HG03066 (cell line): ENCODE results near the gene CCDC43.
"Not testable (repeated sequence)": the region's sequence is repeated elsewhere in the genome, so short reads cannot be mapped to it uniquely, and the experiment has no call there.

ENCODE experiments used
- ATAC-seq: cut with Tn5 transposase; IDR thresholded peaks from one replicate; pipeline ENCODE4 v1.9.1; 2021; ENCODE audit warnings: low read depth; ENCODE audit not compliant: unreplicated experiment

The CCDC43 gene

GRCh38 chr17:44672479-44673093, 17.0 kb downstream of the CCDC43 start:
- ATAC-seq: no peak

GRCh38 chr17:44666006-44666405, 23.6 kb downstream of the CCDC43 start:
- no peak for ATAC-seq

DNA sequence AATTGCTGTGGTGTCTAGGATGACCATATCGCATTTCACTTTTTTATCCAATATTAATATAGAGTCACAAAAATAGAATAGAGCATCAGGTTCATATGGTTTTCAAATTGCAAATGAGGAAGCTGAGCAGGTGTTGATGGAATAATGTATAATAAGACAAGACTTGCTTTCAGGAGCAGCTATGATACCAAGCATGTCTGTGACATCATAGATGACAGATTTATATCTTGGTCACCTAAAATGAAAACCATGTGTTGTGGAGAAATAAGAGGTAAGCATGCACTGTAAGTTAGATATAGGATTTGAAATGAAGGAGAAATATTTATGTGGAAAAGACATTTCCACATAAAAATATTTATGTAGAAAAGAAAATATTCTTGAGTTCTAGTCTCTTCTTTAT, 24.7 kb downstream of the CCDC43 start:
- no peak for ATAC-seq

DNA sequence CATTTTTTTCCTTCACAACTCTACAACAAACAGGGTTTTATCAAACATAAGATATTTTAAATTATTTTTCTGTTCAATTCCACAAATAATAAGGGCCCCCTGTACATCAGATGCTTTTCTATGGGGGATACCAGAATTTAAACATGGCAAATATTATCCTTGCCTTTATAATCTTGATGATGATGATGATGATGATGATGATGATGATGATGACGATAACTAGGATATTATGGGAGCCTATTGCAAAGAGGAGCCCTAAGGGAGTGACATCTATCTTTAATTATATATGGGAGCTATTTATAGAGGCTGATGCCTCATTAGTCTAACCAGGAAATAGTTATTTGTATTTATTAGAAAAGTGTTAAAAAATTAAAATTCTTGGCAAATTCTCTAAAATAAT, 26.5 kb downstream of the CCDC43 start:
- ATAC-seq: no peak

GRCh38 chr17:44661835-44662234, 27.7 kb downstream of the CCDC43 start:
- ATAC-seq: no peak

DNA sequence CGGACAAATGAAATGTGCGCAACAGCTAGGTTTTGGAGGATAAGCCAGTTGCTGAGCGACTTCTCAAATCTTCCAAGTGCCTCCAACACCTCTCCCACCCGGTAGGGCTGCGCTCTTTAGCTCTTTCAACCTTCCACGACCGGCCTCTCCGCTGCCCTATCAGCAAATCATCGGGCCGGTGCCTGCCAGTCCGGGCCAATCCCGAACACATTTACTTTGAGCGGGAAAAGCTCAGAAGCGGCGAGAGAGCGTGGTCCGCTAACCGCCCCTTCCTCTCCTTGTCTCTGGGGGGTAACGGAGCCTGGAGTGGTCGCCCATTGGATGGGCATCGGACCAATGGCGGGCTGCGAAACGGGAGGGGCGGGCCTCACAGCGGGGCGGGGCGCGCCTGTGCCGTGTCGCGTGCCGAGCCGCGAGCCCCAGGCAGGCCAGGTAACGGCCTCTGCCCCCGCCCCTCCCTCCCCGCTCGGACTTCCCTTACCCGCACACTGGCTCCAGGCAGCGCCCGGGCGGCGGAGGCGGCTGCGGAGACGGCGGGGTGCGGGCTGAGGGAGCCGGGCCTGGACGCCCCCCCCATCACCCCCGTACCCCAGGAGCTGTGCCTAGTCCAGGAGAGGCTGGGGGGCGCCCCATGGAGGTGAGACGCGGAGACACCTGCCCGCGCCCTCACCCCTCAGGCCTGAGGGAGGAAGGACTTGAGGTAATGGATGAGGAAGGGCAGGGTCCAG, 33.4 kb downstream of the CCDC43 start, which contains the start of gene MEIOC:
Gene MEIOC, plus strand, starts transcription at position 486 of the 728 bp plus-strand sequence. Its CDS starts 146 bp downstream, at position 632.
- no peak for ATAC-seq

DNA sequence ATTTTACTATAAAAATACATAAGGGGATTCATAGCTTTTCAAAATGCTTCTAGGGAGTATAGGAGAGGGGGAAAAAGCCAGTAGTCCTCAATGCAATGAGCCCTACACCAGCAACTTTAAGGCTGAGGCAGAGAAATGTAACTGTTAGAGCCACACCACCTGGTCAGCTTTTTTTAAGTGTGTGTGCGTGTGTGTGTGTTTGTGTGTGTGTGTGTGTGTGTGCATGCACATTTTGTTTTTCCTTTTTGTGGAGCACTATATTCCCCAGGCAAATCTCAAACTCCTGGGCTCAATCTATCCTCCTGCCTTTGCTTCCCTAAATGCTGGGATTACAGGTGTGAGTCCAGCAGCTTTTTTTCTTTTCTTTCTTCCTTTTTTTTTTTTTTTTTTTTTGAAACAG, 35.6 kb downstream of the CCDC43 start:
- ATAC-seq: no peak

DNA sequence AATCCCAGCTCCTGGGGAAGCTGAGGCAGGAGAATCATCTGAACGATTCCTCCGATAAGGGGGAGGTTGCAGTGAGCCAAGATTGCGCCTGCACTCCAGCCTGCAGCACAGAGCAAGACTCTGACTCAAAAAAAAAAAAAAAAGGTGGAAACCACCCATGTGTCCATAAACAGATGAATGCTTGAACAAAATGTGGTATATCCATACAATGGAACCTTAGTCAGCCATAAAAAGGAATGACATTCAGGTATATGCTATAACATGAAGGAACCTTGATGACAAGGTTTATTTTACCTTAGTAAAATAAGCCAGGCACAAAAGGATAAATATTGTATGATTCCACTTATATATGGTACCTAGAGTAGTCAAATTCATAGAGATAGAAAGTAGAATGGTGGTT, 36.2 kb downstream of the CCDC43 start:
- no peak for ATAC-seq

- no peak for ATAC-seq
Observed at GRCh38 chr17:44652727-44653126, 36.8 kb downstream of the CCDC43 start.

- no peak for ATAC-seq
Observed at GRCh38 chr17:44651228-44651627, 38.3 kb downstream of the CCDC43 start.

DNA sequence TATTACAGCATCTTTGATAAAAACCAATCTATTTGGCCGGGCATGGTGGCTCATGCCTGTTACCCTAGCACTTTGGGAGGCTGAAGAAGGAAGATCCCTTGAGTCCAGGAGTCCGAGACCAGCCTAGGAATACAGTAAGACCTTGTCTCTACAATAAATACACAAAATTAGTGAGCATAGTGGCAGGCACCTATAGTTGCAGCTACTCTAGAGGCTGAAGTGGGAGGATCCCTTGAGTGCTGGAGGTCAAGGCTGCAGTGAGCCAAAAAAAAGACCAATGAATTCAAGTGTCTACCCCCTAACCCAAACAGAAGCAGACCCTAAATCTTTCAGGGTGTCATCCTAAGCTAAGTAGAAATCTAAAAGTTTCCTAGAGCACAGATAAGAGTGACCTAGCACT, 40.6 kb downstream of the CCDC43 start:
- no peak for ATAC-seq

GRCh38 chr17:44647736-44648135, 41.8 kb downstream of the CCDC43 start:
- ATAC-seq: no peak

DNA sequence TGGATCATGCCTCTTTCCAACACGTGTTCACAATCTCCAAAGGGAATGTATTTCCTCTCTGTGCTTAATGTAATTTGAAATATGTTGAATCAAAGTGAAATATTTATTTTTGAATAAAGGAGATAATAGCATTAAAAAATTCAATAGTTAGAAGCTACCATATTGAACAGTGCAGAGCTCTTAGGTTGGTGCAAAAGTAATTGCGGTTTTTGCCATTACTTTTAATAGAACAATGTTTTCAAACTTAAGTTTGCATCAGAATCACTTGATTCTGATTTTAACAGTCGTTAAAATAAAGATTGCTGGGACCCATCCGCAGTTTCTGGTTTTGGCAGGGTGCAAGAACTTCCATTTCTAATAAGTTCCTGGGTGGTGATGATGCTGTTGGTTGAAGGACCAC, 43.3 kb downstream of the CCDC43 start:
- ATAC-seq: no peak

DNA sequence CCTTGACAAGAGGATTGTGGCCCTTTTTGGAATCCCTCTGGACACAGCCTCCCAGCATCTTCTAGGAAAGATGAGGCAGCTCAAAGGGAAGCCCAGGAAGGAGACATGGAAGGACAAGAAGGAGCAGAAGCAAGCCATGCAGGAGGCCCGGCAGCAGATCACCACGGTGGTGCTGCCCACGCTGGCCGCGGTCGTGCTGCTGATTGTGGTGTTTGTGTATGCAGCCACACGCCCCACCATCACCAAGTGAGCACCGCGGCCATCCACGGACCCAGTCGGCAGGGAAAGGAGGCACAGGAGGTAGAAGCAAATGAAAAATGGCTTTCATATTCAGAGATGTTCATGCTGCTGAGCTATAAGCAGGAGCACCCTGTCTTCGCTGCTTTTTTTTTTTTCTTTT, 44.2 kb downstream of the CCDC43 start:
- ATAC-seq: no peak

GRCh38 chr17:44642834-44643233, 46.7 kb downstream of the CCDC43 start:
- no peak for ATAC-seq

- ATAC-seq: no peak
Observed at GRCh38 chr17:44637066-44637465, 52.5 kb downstream of the CCDC43 start.

- ATAC-seq: no peak
Observed at GRCh38 chr17:44636562-44636961, 53.0 kb downstream of the CCDC43 start.

GRCh38 chr17:44634401-44634800, 55.2 kb downstream of the CCDC43 start:
- not testable (repeated sequence) for ATAC-seq

GRCh38 chr17:44633998-44634397, 55.6 kb downstream of the CCDC43 start:
- no peak for ATAC-seq

GRCh38 chr17:44630703-44631102, 58.9 kb downstream of the CCDC43 start:
- ATAC-seq: no peak

DNA sequence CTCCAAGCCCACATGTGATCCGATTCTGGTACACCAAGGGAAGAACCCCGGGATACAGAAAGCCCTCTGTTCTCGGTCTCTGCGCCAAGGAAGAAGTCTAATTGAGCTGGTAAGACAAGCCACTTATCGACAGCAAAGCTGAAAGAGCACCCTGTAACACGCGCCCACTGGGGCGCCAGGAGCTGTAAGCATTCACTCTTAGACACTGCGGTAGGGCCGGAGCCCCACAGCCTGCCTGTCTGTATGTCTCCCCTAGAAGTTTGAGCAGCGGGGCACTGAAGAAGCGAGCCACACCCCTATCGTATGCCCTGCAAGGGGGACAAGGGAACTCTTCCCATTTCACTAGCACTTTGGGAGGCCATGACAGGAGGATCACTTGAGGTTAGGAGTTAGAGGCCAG, 60.3 kb downstream of the CCDC43 start:
- no peak for ATAC-seq
